PC-9 (cell line): ENCODE results near the gene UPF2.

Experiments used
- CTCF ChIP-seq: fragments of 200-600 bp; sonication (generic); conservative IDR thresholded peaks from 2 replicates; pipeline ENCODE4 v1.6.1; 2017; ENCODE audit warnings: mixed run types, antibody characterized with exemption, mild to moderate bottlenecking, moderate library complexity
- EZH2 ChIP-seq: fragments of 200-600 bp; sonication (generic); IDR thresholded peaks from 2 replicates; pipeline ENCODE4 v1.8.0; 2017; ENCODE audit warnings: antibody characterized with exemption, low read depth

- TF ChIP-seq EZH2 = no peak
- no peak for TF ChIP-seq CTCF
These were observed 124.2 kb downstream of the UPF2 start for GRCh38 chr10:11918384-11918783.
